ENCODE results near the gene HACD2. TPM values are rescaled to one million over a fixed set of nuclear protein-coding genes. Genes with fewer than 3 reads are reported as not detected.

The HACD2 gene, protein sequence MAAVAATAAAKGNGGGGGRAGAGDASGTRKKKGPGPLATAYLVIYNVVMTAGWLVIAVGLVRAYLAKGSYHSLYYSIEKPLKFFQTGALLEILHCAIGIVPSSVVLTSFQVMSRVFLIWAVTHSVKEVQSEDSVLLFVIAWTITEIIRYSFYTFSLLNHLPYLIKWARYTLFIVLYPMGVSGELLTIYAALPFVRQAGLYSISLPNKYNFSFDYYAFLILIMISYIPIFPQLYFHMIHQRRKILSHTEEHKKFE
- 16.1 and 21.6 TPM in 2 replicates for total RNA-seq

DNA sequence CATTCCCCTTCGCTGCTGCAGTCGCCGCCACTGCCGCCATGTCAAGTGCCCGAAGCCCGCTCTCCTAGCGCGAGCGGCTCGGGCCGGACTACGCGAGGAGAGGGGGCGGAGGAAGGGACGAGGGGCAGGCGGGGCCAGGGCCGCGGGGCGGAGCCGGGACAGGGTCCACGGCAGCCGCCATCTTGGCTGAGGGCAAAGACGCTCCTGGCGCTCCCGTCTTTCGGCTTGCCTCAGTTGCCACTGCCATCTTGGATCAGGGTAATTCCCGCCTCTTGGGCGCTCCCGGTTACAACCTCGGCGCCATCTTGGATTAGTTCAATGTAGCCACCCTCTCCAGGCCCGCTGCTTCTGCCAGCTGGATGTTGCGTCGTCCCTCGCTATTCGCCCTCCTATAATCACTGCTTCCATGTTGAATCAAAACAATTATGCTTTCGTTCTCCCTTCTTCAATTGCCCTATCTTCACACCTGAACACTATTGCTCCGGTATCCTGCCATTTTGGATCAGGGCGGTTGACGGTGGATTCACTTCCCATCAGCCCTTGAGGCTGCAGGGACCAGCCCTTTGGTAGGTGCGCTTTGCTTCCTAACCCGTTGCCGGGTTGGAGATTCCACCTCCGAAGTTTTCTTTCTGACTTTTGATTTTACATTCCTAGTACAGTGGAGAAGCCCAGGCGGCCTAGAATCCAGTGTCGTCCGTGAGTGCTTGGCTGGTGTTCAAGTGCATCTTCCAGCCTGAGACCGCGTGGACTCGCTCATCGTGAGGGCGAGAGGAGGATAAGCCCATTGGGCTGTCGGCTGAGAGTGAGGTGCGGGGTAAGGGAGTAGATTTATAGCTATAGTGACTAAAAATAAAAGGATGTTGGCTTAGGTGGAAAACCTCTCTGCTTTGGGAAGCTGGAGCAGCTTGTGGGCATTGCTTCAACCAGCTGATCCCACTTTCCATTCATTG is at the start of gene HACD2:
HACD2 (minus strand) TSS at position 66 of the 950 bp plus-strand sequence; CDS start at position 40, 26 bp downstream.

DNA sequence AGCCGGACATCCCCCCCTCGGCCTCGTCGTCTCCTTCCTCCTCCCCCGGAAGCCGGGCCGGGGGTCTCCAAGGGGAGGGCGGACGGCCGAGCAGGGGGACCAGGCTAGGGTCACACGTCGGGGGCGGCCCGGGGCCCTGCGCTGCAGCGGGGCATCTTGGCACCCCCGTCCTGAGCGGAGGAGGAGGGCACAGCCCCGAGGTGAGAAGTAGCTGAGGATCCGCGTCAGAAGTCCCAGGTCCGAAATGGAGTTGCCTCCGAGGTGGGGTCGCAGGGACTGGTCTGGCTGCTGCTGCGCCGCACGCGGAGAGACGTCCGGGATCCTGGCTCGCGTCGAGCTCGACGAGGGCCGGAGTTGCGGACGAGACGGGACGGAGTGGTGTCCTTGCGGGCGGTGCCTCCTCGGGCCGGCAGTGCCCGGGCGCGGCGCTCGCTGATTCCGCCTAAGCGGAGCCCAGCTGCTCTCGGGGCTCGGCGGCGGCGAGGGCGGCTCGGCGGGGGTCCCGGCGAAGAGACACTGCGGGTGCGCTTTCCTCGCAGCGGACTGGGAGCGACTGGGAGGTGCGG is 136.2 kb downstream of the HACD2 start, which contains the start of gene ADCY5:
ADCY5 (minus strand) TSS at position 555 of the 566 bp plus-strand sequence; CDS start at position 10, 545 bp downstream.

Other genes with a start within 250 kb of the HACD2 start
- gene ADCY5, start 136.0 kb downstream of the HACD2 start, total RNA-seq: 0.53 TPM in 1 of 2 replicates, not detected in the other

Data from myometrial cell (primary cell).